NCI-H1694 treated with DMSO at 0.1 percent for 48 hours (cell line): ENCODE data around the gene TMED6.
"Not testable (repeated sequence)": the region's sequence is repeated elsewhere in the genome, so short reads cannot be mapped to it uniquely, and the experiment has no call there.

Experiments
- DNase-seq: peaks from one replicate; lab custom pipeline; 2025; lab: John Stamatoyannopoulos, UW

TMED6 gene

GRCh38 chr16:69301861-69302260 lies 49.7 kb downstream of the TMED6 start:
- DNase-seq = no peak

- DNase-seq = no peak
Measured at GRCh38 chr16:69301187-69301586, 50.4 kb downstream of the TMED6 start.

GRCh38 chr16:69298261-69298660 lies 53.3 kb downstream of the TMED6 start:
- DNase-seq = no peak

GRCh38 chr16:69296771-69297170 lies 54.8 kb downstream of the TMED6 start:
- not testable (repeated sequence) for DNase-seq

GRCh38 chr16:69294051-69294450 lies 57.5 kb downstream of the TMED6 start:
- no peak for DNase-seq

GRCh38 chr16:69293401-69293800 lies 58.2 kb downstream of the TMED6 start:
- DNase-seq = no peak
